ENCODE measurements around the gene FREM2. TPM values are rescaled to one million over a fixed set of nuclear protein-coding genes. Genes with fewer than 3 reads are reported as not detected.

FREM2 gene
- total and polyA plus RNA-seq, 2 of the 13 experiments (the other 11 are each of a cell fraction or from before 2014, with no cell fraction given): not detected

DNA sequence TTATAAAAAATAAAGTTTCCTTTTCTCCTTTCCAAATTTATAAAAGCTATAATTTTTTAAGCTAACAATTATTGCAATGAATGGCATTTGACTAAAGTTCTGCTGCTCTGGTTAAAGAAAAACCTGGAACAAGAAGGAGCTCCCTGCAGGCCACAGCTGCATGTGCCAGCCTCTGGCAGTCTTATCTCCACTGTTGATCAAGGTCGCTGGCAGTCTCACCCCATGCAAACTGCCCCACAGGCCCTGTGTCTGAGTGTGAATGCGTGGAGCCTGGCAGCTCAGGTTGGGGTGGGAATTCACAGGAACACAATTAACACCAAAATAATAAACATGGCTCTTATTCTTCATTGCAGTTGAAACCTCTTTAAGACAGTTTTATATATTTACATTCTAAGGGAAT is 30.2 kb upstream of the FREM2 start:
- no peak for DNase-seq (ENCODE audit: low spot score)
- no peak overlapping the region for H3K27ac ChIP-seq (ENCODE audit: extremely low read length, insufficient read depth, low read length)
- H3K9ac ChIP-seq (ENCODE audit: insufficient read depth, low read depth, low read length): no peak overlapping the region
- H3K4me2 ChIP-seq (ENCODE audit: low read depth, low read length): no peak overlapping the region
- CTCF ChIA-PET (ENCODE audit: low intra/inter-chr PET ratio, low total read pairs): no interaction called here
- no TSS peak for BruUV-seq (replicated peaks)
- intact Hi-C loops (cut with micrococcal nuclease; ENCODE audit: unreplicated experiment) (no loop called here), in situ Hi-C loops (cut with HindIII; ENCODE audit: extremely low pct_ligation_motif_present, low pct_unique_long_range_greater_than_20kb) (no loop called here)
- no peaks in the 10 kb centered on the region for H3K4me1 ChIP-seq (ENCODE audit: insufficient read depth, low read length)
- no peak for ATAC-seq
- FAIRE-seq: no peak
- H3K79me2 ChIP-seq (ENCODE audit: insufficient read depth, low read length): no peaks in the 10 kb centered on the region
- no peaks in the 10 kb centered on the region for H3K9me3 ChIP-seq (ENCODE audit: low read length)
- no peaks in the 10 kb centered on the region for H4K20me1 ChIP-seq (ENCODE audit: insufficient read depth, low read length)
- no peaks in the 10 kb centered on the region for H3K36me3 ChIP-seq (replicated peaks in 1 of 2; ENCODE audit: control insufficient read depth in 1 of 2, insufficient read depth in 2 of 2, low read length in 2 of 2)
- H3K4me3 ChIP-seq (replicated peaks in 1 of 3; ENCODE audit: insufficient read depth in 1 of 3, low read depth in 2 of 3, low read length in 3 of 3): no peak overlapping the region
- H2AFZ ChIP-seq (ENCODE audit: low read length): no peak overlapping the region
- WGBS (ENCODE audit: low lambda C conversion rate): 15% methylated on average over 2 of the region's 2 CpGs
- TF ChIP-seq ZNF263 (CRISPR knock-in tag; IDR thresholded peaks at IDR 0.05) (no peak), NFE2L1 (CRISPR knock-in tag; IDR thresholded peaks at IDR 0.05; ENCODE audit: borderline replicate concordance) (no peak), ZEB1 (IDR thresholded peaks at IDR 0.05; ENCODE audit: insufficient replicate concordance, low read depth) (no peak), GATAD2A (CRISPR knock-in tag; IDR thresholded peaks at IDR 0.05) (no peak), ZMYM3 (CRISPR knock-in tag; IDR thresholded peaks at IDR 0.05) (no peak), SKI (IDR thresholded peaks at IDR 0.05; ENCODE audit: partially characterized antibody) (no peak), IKZF1 (IDR thresholded peaks at IDR 0.05) (no peak), MEIS1 (CRISPR knock-in tag; IDR thresholded peaks at IDR 0.05; ENCODE audit: borderline replicate concordance) (no peak), HNRNPH1 (optimal IDR thresholded peaks at IDR 0.05; ENCODE audit: low read depth, low read length) (no peak)
- TF ChIP-seq, protein P1, sequence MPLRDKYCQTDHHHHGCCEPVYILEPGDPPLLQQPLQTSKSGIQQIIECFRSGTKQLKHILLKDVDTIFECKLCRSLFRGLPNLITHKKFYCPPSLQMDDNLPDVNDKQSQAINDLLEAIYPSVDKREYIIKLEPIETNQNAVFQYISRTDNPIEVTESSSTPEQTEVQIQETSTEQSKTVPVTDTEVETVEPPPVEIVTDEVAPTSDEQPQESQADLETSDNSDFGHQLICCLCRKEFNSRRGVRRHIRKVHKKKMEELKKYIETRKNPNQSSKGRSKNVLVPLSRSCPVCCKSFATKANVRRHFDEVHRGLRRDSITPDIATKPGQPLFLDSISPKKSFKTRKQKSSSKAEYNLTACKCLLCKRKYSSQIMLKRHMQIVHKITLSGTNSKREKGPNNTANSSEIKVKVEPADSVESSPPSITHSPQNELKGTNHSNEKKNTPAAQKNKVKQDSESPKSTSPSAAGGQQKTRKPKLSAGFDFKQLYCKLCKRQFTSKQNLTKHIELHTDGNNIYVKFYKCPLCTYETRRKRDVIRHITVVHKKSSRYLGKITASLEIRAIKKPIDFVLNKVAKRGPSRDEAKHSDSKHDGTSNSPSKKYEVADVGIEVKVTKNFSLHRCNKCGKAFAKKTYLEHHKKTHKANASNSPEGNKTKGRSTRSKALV (CRISPR knock-in tag; IDR thresholded peaks at IDR 0.05): no peak
- TF ChIP-seq, protein P2, sequence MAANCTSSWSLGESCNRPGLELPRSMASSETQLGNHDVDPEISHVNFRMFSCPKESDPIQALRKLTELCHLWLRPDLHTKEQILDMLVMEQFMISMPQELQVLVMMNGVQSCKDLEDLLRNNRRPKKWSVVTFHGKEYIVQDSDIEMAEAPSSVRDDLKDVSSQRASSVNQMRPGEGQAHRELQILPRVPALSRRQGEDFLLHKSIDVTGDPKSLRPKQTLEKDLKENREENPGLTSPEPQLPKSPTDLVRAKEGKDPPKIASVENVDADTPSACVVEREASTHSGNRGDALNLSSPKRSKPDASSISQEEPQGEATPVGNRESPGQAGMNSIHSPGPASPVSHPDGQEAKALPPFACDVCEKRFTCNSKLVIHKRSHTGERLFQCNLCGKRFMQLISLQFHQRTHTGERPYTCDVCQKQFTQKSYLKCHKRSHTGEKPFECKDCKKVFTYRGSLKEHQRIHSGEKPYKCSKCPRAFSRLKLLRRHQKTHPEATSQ (CRISPR knock-in tag; IDR thresholded peaks at IDR 0.05; ENCODE audit: borderline replicate concordance): no peak
- TF ChIP-seq, protein P3, sequence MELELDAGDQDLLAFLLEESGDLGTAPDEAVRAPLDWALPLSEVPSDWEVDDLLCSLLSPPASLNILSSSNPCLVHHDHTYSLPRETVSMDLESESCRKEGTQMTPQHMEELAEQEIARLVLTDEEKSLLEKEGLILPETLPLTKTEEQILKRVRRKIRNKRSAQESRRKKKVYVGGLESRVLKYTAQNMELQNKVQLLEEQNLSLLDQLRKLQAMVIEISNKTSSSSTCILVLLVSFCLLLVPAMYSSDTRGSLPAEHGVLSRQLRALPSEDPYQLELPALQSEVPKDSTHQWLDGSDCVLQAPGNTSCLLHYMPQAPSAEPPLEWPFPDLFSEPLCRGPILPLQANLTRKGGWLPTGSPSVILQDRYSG (CRISPR knock-in tag; IDR thresholded peaks at IDR 0.05): no peak
- TF ChIP-seq, protein P4, sequence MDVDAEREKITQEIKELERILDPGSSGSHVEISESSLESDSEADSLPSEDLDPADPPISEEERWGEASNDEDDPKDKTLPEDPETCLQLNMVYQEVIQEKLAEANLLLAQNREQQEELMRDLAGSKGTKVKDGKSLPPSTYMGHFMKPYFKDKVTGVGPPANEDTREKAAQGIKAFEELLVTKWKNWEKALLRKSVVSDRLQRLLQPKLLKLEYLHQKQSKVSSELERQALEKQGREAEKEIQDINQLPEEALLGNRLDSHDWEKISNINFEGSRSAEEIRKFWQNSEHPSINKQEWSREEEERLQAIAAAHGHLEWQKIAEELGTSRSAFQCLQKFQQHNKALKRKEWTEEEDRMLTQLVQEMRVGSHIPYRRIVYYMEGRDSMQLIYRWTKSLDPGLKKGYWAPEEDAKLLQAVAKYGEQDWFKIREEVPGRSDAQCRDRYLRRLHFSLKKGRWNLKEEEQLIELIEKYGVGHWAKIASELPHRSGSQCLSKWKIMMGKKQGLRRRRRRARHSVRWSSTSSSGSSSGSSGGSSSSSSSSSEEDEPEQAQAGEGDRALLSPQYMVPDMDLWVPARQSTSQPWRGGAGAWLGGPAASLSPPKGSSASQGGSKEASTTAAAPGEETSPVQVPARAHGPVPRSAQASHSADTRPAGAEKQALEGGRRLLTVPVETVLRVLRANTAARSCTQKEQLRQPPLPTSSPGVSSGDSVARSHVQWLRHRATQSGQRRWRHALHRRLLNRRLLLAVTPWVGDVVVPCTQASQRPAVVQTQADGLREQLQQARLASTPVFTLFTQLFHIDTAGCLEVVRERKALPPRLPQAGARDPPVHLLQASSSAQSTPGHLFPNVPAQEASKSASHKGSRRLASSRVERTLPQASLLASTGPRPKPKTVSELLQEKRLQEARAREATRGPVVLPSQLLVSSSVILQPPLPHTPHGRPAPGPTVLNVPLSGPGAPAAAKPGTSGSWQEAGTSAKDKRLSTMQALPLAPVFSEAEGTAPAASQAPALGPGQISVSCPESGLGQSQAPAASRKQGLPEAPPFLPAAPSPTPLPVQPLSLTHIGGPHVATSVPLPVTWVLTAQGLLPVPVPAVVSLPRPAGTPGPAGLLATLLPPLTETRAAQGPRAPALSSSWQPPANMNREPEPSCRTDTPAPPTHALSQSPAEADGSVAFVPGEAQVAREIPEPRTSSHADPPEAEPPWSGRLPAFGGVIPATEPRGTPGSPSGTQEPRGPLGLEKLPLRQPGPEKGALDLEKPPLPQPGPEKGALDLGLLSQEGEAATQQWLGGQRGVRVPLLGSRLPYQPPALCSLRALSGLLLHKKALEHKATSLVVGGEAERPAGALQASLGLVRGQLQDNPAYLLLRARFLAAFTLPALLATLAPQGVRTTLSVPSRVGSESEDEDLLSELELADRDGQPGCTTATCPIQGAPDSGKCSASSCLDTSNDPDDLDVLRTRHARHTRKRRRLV (CRISPR knock-in tag; IDR thresholded peaks at IDR 0.05): no peak
- TF ChIP-seq, protein P5, sequence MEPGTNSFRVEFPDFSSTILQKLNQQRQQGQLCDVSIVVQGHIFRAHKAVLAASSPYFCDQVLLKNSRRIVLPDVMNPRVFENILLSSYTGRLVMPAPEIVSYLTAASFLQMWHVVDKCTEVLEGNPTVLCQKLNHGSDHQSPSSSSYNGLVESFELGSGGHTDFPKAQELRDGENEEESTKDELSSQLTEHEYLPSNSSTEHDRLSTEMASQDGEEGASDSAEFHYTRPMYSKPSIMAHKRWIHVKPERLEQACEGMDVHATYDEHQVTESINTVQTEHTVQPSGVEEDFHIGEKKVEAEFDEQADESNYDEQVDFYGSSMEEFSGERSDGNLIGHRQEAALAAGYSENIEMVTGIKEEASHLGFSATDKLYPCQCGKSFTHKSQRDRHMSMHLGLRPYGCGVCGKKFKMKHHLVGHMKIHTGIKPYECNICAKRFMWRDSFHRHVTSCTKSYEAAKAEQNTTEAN (CRISPR knock-in tag; conservative IDR thresholded peaks at IDR 0.05): no peak
- POLR2A ChIA-PET: no interaction called here
- no peaks in the 10 kb centered on the region for H3K27me3 ChIP-seq (ENCODE audit: control insufficient read depth in 1 of 2, insufficient read depth in 2 of 2, low read length in 2 of 2)
